HG02763 (cell line): ENCODE data around the gene VAV3.
"Not testable (repeated sequence)": the region's sequence is repeated elsewhere in the genome, so short reads cannot be mapped to it uniquely, and the experiment has no call there.

Source experiments
- ATAC-seq: cut with Tn5 transposase; IDR thresholded peaks from one replicate; pipeline ENCODE4 v1.9.1; 2021; ENCODE audit warnings: mild to moderate bottlenecking, moderate library complexity; ENCODE audit not compliant: unreplicated experiment

Gene VAV3

DNA sequence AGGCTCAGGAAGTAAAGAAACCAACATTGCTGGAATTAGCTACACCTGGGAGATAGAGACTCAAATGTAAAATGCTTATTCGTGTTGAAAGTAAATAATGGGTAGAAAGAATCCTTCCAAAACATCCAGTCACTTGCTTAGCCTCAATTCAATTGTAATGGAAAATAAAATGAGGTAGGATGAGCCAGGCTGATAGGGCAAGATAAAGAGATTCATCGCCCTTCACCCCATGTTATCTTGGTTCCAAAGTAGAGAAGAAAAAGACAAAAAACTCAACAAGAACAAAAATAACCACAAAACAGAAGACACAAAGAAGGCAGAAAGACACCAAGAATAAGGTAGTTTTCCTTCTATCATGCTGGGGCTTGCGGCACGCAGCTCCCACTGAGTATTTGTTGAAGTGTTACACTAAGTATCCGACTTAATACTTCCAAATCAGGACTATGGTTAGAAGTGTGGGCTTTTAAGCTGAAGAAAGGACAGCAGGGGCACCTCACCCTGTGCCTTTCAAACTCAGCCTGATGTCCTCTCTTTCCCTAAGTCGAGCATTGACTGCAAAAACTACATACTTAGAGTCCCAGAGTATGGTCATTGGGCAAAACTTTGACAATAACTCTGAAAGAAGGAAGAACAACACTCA, 202.1 kb downstream of the VAV3 start:
- ATAC-seq = no peak

DNA sequence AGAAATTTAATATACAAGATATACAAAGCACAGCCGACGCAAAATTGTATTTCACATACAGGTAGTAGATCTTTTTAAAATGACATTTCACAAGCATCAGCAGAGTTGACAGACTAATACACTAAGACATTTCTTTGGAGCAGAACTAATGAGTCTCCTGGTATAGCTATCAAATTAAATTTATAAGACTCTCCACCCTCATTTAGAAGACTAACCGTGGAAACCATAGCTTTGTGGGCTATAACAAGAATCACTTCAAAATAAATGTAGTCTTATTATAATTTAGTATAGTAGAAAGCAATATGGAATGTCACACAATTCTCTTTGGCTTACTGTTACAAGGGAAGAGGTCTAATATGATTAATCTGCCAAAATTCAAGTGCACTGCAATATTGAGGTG, 204.9 kb downstream of the VAV3 start:
- no peak for ATAC-seq

DNA sequence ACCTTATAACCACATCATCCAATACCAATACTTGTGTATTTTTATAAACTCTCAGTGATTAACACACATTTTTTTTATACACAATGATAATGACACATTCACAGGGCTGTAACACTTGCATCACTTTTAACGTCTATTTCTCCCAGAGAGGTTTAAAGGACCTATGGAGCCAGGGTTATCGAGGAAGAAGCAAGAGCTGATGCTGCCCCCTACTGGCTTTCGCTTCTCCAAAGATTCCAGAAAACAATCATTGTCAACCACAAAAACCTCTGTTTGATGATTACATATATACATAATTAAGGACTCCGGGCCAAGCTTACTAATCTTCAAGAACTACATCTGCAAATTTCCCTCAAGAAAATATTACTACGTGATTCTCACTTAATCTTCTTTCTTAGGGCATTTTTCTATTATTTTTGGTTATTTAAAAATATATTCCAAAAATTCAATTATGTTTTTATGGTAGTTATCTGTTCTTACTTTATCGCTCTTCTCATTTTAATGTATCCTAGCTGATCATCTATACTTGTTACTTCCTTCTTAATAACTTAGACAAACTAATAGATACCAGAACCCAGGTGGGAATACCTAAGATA, 214.5 kb downstream of the VAV3 start:
- no peak for ATAC-seq

DNA sequence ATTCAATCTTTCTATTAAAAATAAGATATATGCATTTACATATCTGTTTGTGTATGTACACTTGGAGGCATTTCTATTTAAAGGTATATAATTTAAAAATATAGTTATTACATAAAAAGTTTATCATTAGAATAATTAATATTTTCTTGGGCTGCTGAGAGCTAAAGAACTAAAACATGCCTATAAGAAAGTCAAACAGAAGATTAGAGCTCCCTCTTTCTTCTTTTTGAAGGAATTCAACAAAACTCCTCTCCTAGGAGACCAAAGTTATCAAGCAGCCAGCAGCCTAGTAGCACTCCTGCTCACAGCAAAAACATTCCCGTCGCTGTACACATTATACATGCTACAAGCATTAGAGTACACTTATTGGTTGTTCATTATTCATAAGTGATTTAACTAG, 216.4 kb downstream of the VAV3 start:
- ATAC-seq = no peak

DNA sequence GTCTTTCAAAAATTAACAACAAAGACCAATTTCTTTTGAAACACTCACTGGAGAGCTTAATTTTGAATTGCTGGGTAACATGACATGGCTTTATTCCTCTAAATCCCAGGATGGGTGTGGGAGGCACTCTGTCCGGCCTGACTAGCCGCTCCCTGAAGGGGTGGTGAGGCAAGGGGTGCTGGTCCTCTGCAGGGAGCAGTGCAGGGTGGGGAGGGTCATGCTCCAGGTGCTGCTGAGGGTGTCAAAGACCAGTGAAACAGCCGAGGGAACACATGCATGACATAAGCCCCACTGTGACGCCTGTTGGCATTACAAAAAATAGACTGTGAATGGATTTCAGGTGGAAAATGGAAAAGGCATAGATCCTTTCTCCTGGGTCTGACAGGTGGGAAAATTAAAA, 223.7 kb downstream of the VAV3 start:
- no peak for ATAC-seq

DNA sequence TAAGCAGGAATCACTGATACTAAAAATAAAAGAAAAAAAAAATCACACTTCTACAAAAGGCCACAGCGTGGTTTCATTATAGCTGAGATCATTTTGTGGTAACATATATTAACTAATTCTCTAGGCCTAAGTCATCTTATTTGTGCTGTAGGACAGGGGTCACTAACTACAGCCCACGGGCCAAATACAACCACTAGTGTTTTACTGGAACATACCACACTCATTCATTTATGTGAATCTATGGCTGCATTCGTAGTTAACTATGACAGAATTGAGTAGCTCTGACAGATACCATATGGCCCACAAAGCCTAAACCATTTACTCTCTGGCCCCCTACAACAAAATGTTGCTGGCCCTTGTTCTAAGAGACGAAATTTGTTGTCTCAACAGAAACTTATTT, 224.4 kb downstream of the VAV3 start:
- no peak for ATAC-seq

DNA sequence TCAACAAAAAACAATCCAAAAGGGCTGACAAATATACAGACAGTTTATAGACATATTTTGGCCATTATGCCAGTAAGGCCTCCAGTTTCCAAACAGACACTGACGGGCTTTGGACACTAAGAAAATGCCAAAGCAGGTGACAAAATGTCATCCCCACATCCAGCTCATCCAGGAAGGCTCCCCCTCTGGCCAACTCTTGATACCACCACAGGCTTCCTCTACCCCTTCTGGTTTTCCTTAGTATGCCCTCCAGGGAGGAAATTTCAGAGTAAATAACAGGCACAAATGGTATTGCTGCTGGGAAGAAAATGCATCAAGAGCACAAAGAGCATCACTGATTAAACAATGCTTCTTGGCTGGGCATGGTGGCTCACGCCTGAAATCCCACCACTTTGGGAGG, 225.3 kb downstream of the VAV3 start:
- no peak for ATAC-seq

DNA sequence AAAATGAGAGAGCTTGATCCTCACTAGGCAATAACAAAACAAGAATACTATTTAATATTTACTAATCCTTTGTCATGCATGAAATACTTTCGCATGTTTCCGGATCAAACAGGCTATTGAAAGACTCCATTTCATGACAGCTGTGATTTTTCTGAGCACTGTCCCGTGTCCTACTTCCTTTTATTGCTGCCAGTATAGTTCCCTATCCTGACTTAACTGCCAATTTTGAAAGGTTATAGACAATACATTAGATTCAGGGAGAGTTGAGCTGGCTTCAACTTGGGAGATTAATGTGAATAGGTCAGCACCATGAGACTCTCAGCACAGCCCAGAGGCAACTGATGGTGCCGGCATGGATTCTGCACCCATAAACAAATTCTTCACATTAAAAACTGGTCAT, 225.8 kb downstream of the VAV3 start:
- ATAC-seq = no peak

DNA sequence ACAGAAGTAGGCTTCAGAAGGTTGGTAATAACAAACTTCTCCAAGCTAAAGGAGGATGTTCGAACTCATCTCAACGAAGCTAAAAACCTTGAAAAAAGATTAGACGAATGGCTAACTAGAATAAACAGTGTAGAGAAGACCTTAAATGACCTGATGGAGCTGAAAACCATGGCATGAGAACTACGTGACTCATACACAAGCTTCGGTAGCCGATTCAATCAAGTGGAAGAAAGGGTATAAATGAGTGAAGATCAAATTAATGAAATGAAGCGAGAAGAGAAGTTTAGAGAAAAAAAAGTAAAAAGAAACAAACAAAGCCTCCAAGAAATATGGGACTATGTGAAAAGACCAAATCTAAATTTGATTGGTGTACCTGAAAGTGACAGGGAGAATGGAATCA, 231.6 kb downstream of the VAV3 start:
- not testable (repeated sequence) for ATAC-seq

DNA sequence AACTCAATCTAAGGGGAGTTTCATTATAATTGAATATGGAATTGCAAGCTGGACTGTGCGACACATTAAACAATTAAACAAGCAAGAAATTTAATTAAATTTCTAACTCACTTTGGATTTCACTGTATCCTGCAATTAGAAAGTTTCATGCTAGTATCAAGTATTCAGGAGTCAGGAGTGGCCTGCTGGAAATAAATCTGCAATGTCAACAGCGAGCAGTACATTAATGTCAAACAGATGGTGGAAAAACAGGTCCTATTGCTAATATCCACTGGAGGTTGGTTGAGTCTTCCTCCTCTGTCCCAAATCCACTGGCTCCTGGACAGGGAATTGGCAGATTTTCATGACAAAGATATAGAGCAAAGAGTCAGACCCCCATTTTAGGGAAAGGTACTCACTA, 237.1 kb downstream of the VAV3 start:
- ATAC-seq = no peak

DNA sequence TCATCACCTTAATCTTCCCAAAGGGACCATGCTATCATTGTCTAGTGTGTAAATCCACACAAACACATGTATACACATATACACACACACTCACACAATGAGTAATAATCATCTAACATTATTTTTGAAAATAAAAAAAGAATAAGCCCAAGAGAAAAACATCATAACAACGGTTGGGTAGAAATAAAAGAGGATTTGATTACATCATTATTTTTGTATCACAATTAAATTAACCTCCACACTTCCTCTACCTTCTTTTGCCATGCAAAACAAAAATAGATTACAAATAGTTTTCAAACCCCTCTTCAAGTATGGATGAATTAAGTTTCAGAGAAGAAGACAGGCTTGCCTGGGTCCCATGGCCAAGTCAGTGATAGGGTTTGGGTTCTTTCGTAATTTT, 238.1 kb downstream of the VAV3 start:
- no peak for ATAC-seq

DNA sequence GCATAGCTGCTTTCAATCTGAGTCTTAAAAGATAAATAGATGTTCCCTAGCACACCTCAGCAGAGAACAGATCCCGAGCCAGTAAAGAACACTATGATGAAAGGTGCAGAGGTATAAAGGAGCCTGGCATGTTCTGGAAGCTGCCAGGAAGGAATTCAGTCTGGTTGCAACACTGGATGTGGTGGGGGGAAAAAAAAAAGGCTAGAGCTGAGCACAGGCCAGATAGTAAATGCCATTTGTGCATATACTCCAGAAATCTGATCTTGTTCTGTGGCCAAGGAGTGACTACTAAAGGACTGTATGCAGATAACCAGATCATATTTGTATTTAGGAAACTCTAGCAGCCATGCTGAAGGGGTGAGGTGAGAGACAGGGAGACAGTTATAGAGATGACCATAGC, 240.3 kb downstream of the VAV3 start:
- ATAC-seq = no peak

DNA sequence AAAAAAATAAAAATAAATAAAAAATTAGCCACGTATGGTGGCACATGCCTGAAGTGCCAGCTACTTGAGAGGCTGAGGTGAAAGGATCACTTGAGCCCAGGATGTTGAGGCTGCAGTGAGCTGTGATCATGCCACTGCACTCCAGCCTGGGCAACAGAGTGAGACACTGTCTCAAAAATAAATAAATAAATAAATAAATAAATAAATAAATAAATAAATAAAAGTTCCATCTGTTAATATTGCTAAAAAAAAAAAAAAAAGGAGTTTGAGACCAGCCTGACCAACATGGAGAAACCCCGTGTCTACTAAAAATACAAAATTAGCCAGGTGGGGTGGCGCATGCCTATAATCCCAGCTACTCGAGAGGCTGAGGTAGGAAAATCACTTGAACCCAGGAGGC, 244.8 kb downstream of the VAV3 start:
- ATAC-seq = not testable (repeated sequence)

DNA sequence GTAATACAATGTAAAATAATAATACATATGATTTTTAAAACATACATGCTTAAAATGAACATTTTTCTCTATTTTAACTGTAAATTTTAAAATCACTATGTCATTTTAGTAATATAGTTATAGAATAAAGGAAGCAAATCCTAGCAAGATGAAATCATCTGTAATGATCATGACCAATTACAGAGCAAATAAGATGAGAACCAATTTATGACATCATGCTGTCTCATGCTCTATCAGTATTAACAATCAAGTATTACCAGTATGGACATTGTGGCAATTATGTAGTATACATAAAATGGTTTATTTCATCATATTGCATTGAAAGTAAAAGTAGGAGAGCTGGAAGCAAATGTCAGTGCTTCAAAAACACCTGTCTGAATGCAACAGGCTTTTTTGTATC, 255.0 kb downstream of the VAV3 start:
- no peak for ATAC-seq

DNA sequence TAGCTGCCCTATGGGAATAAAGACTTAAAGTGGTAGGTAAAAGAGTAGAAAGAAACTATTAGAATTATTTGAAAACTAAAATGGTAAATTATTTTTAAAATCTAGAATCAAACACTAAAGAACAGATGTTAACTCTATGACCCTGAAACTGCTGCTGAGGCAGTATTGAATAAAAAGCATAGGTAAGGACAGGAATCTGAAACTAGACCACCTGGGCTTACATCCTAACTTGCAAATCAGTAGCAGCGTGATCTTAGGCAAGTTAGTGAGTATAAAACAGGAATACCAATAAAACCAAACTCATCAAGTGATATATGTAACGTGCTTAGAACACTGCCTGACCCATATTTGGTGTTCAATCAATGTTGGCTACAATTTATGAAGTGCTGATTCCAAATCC, 257.9 kb downstream of the VAV3 start:
- ATAC-seq = no peak

DNA sequence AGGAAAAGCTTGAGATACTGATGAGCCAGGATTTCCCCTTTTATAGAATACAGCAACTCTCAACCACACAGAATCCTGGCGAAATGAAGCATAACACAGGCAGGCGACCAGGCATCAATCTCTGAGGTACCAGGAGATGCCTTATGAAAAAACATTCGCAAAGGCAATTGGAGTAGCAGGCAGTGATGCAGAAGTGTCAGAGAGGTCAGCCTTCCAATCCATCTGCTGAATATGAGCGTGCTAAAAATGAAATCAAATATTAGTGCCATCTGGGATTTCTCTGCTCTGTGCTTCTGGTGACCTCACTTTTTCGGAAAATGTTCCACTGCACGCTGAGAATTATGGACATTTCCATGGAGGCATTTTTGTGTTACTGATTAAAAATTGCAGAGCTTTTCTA, 258.8 kb downstream of the VAV3 start:
- ATAC-seq = no peak

DNA sequence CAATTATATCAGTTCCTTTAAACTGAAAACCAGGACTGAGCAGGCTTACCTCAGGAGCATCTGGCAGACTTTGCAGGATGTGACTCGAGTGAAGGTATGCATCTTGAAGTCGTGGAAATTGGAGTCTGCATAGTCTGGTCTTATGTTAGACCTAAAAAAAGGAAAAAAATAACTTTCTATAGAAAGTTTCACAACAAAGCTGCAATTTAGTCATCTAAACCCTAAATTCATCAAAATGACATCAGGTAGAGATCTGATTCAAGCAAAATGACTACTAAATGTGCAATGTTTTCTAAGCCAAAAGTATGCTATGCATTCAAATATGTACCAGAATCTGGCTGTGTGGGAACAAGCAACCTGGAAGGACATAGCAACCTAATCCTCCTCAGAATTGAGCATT, 260.1 kb downstream of the VAV3 start:
- no peak for ATAC-seq

DNA sequence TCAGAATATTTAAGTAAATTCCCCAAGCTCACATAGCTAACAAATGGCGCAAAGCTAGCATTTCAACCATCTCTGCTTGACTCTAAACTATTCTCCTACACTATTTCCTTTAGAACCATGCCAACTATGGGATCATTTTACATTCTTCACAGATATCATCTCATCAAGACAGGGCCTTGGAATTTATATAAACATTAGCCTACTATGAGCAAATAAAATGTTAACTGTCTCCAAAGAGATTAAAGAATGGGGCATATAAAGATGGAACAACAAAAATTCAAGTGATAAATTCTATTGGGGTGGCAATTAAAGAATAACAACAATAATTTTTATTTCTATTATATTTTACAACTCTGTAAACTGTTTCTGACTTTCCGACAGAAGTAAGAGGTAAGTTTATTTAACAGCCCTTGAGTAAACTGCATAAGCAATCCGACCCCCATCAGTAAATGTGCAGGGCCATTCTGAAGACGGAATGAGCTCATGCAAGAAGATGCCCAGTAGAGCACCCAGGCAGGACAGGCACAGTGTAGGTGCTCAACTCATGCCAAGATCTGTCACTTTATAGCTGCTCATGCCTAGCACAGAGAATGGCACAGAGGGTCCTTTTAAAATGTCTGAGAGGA, 261.9 kb downstream of the VAV3 start:
- no peak for ATAC-seq

DNA sequence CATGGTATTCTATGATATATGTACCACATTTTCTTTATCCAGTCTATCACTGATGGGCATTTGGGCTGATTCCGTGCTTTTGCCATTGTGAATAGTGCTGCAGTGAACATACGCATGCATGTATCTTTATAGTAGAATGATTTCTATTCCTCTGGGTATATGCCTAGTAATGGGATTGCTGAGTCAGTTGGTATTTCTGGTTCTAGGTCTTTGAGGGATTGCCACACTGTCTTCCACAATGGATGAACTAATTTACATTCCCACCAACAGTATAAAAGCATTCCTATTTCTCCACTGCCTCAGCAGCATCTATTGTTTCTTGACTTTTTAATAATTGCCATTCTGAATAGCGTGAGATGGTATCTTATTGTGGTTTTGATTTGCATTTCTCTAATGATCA, 264.3 kb downstream of the VAV3 start:
- not testable (repeated sequence) for ATAC-seq

DNA sequence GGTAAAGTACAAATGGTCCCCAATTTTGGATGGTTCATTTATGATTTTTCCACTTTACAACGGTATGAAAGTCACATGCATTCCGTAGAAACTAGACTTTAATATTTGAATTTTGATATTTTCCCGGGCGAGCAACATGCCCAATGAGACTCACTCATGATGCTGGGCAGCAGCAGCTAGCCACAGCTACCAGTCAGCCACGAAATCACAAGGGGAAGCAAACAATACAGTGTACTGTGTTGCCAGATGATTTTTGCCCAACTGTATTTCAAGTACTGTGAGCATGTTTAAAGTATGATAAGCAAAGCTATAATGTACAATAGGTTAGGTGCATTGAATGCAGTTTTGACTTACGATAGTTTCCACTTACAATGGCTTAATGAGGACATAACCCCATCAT, 266.8 kb downstream of the VAV3 start:
- ATAC-seq = no peak

DNA sequence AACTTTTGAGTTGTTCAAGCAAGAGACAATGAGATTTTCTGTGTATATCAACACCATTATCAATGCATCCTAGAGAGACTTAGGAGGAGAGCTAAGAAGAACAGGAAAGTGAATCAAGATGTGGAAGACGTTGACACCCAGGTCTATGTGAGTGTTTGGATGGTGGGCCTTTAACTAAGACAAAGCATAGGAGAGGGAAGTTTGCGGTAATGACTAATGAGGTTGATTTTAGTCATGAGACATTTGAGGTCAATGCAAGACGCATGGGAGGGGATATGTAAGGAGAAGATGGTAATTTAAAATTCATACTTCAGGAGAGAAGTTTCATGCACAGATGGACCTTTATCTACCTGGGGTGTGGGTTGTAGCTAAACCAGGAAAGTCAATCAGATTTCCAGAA, 269.6 kb downstream of the VAV3 start:
- ATAC-seq = no peak

DNA sequence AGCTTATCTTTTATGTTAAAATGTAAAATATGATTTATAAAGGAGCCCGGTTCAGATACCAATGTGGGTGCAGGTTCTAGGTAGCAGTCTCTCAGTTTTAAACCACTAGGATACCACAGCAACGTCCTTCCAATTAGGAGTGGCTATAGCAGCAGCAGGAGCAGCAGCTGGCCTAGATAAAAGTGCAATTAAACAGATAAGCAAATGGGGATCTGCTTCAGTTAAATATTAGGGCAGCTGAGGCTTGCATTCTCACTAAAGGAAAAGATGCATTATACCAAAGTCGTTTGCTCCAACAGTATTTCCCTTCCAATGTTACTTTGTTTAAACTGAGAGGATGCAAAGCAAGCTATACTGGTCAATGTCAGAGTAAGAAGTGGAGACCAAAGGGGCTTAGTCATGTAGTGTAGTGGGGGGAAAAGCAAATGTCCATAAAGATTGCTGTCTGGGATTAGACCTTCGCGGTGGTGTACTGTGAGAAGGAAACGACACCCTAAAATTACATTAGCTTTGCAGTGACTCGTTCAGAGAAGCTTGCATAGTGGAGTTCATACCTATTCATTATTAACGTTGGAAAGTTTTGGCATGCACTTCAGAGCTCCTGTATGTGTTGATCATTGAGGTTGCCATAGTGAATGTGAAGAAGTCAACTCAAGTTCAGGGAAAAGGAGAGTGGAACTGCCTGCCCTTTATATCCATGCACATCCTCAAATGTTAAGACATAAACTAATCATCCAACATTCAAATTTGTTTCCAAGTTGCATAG, 272.2 kb downstream of the VAV3 start:
- ATAC-seq = no peak
